HG03565 (cell line): Measurements from ENCODE around the gene HOXA11.

Experiments
- ATAC-seq: cut with Tn5 transposase; IDR thresholded peaks from one replicate; pipeline ENCODE4 v1.9.1; 2021; ENCODE audit warnings: mild to moderate bottlenecking, moderate library complexity; ENCODE audit not compliant: unreplicated experiment

HOXA11 gene

GRCh38 chr7:27194002-27194352 lies 8.9 kb upstream of the HOXA11 start:
- ATAC-seq = no peak

- no peak for ATAC-seq
Observed at GRCh38 chr7:27193335-27194001, 8.4 kb upstream of the HOXA11 start.

- no peak for ATAC-seq
Observed at GRCh38 chr7:27192546-27193334, 7.7 kb upstream of the HOXA11 start.

GRCh38 chr7:27191833-27192545 lies 7.0 kb upstream of the HOXA11 start:
- ATAC-seq = no peak

GRCh38 chr7:27191161-27191731 lies 6.2 kb upstream of the HOXA11 start:
- ATAC-seq = no peak

- no peak for ATAC-seq
Observed at GRCh38 chr7:27189997-27190748, 5.1 kb upstream of the HOXA11 start.

- ATAC-seq = no peak
Observed at GRCh38 chr7:27189295-27189996, 4.4 kb upstream of the HOXA11 start.

- no peak for ATAC-seq
Observed at GRCh38 chr7:27188386-27189294, 3.6 kb upstream of the HOXA11 start.

- no peak for ATAC-seq
Observed at GRCh38 chr7:27187475-27188385, 2.7 kb upstream of the HOXA11 start.

GRCh38 chr7:27186668-27187474 lies 1.8 kb upstream of the HOXA11 start:
- no peak for ATAC-seq

- no peak for ATAC-seq
Observed at GRCh38 chr7:27185854-27186667, 1.0 kb upstream of the HOXA11 start.

- no peak for ATAC-seq
Observed at GRCh38 chr7:27184337-27185012, 557 bp downstream of the HOXA11 start.

- ATAC-seq = no peak
Observed at GRCh38 chr7:27183682-27184336, 1.2 kb downstream of the HOXA11 start.

GRCh38 chr7:27182861-27183681 lies 2.0 kb downstream of the HOXA11 start:
- ATAC-seq = no peak
